Subcutaneous adipose tissue (tissue), 4 donors: ENCODE results near the gene ADARB2. TPM values are rescaled to one million over a fixed set of nuclear protein-coding genes. Genes with fewer than 3 reads are reported as not detected.

Source experiments
- CTCF ChIP-seq: fragments of 450-650 bp; IDR thresholded peaks from one replicate; pipeline ENCODE4 v1.5.1; 2016; ENCODE audit warnings: low read depth, mild to moderate bottlenecking, control low read depth, antibody characterized with exemption, moderate library complexity
- total RNA-seq, 4 donors: library from RNA; depleted of rRNA; stranded (reverse); fragments of >200 nt; gene quantifications; one replicate each; pipeline ENCODE4 v1.1.0, GENCODE V29; 2016

Gene ADARB2
- total RNA-seq, 4 donors from 2014 or later, result under 0.01 to 0.65 (median 0.44) TPM; not detected in 1

- no peak for TF ChIP-seq CTCF
Measured at GRCh38 chr10:1133495-1134045, 603.8 kb downstream of the ADARB2 start.

- no peak for TF ChIP-seq CTCF
Measured at GRCh38 chr10:1132584-1132983, 604.7 kb downstream of the ADARB2 start.

GRCh38 chr10:1130995-1131790 is 606.1 kb downstream of the ADARB2 start:
- TF ChIP-seq CTCF, result no peak

GRCh38 chr10:1130226-1130625 is 607.1 kb downstream of the ADARB2 start:
- TF ChIP-seq CTCF, result no peak

GRCh38 chr10:1128649-1129048 is 608.7 kb downstream of the ADARB2 start:
- no peak for TF ChIP-seq CTCF

- no peak for TF ChIP-seq CTCF
Measured at GRCh38 chr10:1128115-1128514, 609.2 kb downstream of the ADARB2 start.

GRCh38 chr10:1127629-1128028 is 609.7 kb downstream of the ADARB2 start:
- no peak for TF ChIP-seq CTCF
